ENCODE results near the gene CDC42BPG. TPM values are rescaled to one million over a fixed set of nuclear protein-coding genes. Genes with fewer than 3 reads are reported as not detected.

Gene CDC42BPG
- total and polyA plus RNA-seq, 8 donors = 6.8 to 25.9 (median 9.0) TPM

- H3K4me3 ChIP-seq = peak overlapping the region; percentile 98 to 99
- H3K4me1 ChIP-seq = peaks cover 33 to 85% of the 10 kb centered on the region in 2 donors
- no peaks in the 10 kb centered on the region for H3K27me3 ChIP-seq
- intact Hi-C loops (cut with DNase I) = no loop called here
- ATAC-seq (no peak), DNase-seq (no peak)
- peak overlapping the region; percentile 72 to 96 for H3K27ac ChIP-seq
- peaks cover 0 to 45% of the 10 kb centered on the region in 2 donors for H3K36me3 ChIP-seq
- no peak for TF ChIP-seq CTCF (IDR thresholded peaks at IDR 0.05)
- no peaks in the 10 kb centered on the region for H3K9me3 ChIP-seq
Observed at GRCh38 chr11:64876229-64876750, 31.8 kb upstream of the CDC42BPG start.

DNA sequence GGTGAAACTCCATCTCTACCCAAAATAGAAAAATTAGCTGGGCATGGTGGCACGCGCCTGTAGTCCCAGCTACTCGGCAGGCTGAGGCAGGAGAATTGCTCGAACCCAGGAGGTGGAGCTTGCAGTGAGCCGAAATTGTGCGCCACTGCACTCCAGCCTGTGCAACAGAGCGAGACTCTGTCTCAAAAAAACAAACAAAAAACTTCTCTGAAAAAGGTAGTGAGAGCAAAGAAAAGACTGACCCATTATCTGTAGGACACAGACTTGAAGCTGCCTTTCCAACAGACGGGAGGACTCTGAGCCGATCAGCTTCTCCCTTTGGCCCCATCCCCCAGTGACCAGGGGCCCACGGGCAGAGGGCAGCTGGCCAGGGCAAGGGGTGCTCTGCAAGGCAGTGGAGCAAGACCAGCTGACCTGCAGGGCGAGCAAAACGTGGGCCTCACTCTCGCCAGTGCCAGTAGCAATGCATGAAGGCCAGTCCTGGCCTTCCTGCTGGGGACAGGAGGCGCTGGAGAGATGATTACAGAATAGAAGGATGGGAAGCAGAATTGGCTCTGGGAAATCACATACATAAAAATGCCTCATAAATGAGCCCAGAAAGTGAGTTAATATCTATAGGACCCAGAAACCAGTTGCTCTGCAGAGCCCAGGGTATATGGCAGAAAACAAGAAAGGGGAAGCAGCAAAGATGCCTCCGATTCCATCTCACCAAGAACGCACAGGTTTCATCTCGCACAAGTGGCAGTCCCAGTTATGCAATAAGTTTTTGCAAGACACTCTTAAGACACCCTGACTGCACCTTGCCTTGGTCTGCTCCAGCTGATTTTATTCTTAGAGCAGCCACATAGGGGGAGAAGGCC lies 31.1 kb upstream of the CDC42BPG start:
- DNase-seq (peak in 1 of 4 donors; percentile 83), ATAC-seq (no peak)
- Histone ChIP-seq H3K27me3 (no peaks in the 10 kb centered on the region), H3K4me1 (peaks cover 38 to 85% of the 10 kb centered on the region in 2 donors), H3K36me3 (peaks cover 0 to 51% of the 10 kb centered on the region in 2 donors), H3K4me3 (peak overlapping the region; percentile 98 to 99), H3K27ac (peak overlapping the region; percentile 72 to 96), H3K9me3 (no peaks in the 10 kb centered on the region)
- no peak for TF ChIP-seq CTCF (IDR thresholded peaks at IDR 0.05)
- intact Hi-C loops (cut with DNase I) = no loop called here

- peak overlapping the region in 1 of 2 donors; percentile 99 for H3K4me3 ChIP-seq
- H3K27ac ChIP-seq = peak overlapping the region; percentile 5 to 96
- ATAC-seq (no peak), DNase-seq (no peak)
- TF ChIP-seq CTCF (IDR thresholded peaks at IDR 0.05) = no peak
- peaks cover 46 to 85% of the 10 kb centered on the region in 2 donors for H3K4me1 ChIP-seq
- H3K9me3 ChIP-seq = no peaks in the 10 kb centered on the region
- intact Hi-C loops (cut with DNase I) = no loop called here
- H3K27me3 ChIP-seq = no peaks in the 10 kb centered on the region
- peaks cover 0 to 51% of the 10 kb centered on the region in 2 donors for H3K36me3 ChIP-seq
Observed at GRCh38 chr11:64874308-64875240, 30.1 kb upstream of the CDC42BPG start.

GRCh38 chr11:64872790-64873488 lies 28.5 kb upstream of the CDC42BPG start:
- H3K36me3 ChIP-seq = peaks cover 0 to 60% of the 10 kb centered on the region in 2 donors
- H3K27ac ChIP-seq = no peak overlapping the region
- intact Hi-C loops (cut with DNase I) = no loop called here
- no peaks in the 10 kb centered on the region for H3K9me3 ChIP-seq
- DNase-seq (no peak), ATAC-seq (no peak)
- H3K4me3 ChIP-seq = no peak overlapping the region
- no peaks in the 10 kb centered on the region for H3K27me3 ChIP-seq
- TF ChIP-seq CTCF (IDR thresholded peaks at IDR 0.05) = no peak
- peaks cover 55 to 94% of the 10 kb centered on the region in 2 donors for H3K4me1 ChIP-seq
